ENCODE results near the gene TAF13.

The TAF13 gene

DNA sequence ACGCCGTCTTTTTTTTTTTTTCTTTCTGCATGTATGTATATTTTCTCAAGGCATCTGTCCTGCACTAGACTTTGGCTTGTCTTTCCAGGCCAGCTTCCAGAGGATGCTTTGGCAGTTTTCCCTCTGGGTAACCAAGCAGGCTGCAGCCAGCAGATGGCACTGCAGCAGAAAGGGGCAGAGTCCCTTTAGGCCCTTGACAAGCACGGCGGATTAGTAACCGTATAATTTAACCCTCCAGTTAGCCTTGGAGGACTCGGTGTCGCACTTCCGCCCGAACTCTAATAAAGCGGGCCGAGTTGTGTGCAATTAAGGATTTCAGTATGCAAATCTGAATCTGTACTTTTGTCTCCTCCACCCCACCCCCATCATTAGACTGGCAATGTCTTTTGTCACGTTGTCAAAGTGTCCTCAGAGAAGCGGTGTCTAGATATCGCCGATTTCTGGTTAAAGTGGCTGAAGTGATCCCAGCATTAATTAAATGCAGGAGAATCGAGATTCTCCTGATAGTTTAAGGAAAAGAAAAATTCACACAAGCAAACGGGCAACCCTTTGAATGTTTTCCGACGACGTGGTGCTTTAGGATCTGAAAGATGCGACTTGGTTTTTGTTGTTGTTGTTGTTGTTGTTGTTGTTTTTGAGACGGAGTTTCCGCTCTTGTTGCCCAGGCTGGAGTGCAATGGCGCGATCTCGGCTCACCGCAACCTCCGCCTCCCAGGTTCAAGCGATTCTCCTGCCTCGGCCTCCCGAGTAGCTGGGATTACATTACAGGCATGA, 13.6 kb upstream of the TAF13 start (continued):
- TF ChIP-seq ZNF558 (tag by site-specific recombination; IDR thresholded peaks at IDR 0.05), result 0 out of 2 replicates have a peak, but pooled peaks have one; percentile 33
- no peak; the same call in 1 of the 2 replicates for TF ChIP-seq YY1 (tag by site-specific recombination; IDR thresholded peaks at IDR 0.05)
- TF ChIP-seq ZNF776 (tag by site-specific recombination; IDR thresholded peaks at IDR 0.05; ENCODE audit: borderline replicate concordance), result no peak
- TF ChIP-seq ZNF223 (tag by site-specific recombination; IDR thresholded peaks at IDR 0.05), result no peak
- TF ChIP-seq, protein P1, sequence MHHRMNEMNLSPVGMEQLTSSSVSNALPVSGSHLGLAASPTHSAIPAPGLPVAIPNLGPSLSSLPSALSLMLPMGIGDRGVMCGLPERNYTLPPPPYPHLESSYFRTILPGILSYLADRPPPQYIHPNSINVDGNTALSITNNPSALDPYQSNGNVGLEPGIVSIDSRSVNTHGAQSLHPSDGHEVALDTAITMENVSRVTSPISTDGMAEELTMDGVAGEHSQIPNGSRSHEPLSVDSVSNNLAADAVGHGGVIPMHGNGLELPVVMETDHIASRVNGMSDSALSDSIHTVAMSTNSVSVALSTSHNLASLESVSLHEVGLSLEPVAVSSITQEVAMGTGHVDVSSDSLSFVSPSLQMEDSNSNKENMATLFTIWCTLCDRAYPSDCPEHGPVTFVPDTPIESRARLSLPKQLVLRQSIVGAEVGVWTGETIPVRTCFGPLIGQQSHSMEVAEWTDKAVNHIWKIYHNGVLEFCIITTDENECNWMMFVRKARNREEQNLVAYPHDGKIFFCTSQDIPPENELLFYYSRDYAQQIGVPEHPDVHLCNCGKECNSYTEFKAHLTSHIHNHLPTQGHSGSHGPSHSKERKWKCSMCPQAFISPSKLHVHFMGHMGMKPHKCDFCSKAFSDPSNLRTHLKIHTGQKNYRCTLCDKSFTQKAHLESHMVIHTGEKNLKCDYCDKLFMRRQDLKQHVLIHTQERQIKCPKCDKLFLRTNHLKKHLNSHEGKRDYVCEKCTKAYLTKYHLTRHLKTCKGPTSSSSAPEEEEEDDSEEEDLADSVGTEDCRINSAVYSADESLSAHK (tag by site-specific recombination; IDR thresholded peaks at IDR 0.05), result no peak
- TF ChIP-seq, protein P2, sequence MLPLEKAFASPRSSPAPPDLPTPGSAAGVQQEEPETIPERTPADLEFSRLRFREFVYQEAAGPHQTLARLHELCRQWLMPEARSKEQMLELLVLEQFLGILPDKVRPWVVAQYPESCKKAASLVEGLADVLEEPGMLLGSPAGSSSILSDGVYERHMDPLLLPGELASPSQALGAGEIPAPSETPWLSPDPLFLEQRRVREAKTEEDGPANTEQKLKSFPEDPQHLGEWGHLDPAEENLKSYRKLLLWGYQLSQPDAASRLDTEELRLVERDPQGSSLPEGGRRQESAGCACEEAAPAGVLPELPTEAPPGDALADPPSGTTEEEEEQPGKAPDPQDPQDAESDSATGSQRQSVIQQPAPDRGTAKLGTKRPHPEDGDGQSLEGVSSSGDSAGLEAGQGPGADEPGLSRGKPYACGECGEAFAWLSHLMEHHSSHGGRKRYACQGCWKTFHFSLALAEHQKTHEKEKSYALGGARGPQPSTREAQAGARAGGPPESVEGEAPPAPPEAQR (tag by site-specific recombination; IDR thresholded peaks at IDR 0.05), result no peak
- TF ChIP-seq ZXDB (tag by site-specific recombination; IDR thresholded peaks at IDR 0.05), result 0 out of 2 replicates have a peak, but pooled peaks have one; percentile 14
- no peak for TF ChIP-seq ZBTB48 (tag by site-specific recombination; IDR thresholded peaks at IDR 0.05)
- TF ChIP-seq ZBTB8A (tag by site-specific recombination; IDR thresholded peaks at IDR 0.05), result 0 out of 2 replicates have a peak, but pooled peaks have one; percentile 16
- no peak for TF ChIP-seq ZNF10 (tag by site-specific recombination; IDR thresholded peaks at IDR 0.05)
- TF ChIP-seq, protein P3, sequence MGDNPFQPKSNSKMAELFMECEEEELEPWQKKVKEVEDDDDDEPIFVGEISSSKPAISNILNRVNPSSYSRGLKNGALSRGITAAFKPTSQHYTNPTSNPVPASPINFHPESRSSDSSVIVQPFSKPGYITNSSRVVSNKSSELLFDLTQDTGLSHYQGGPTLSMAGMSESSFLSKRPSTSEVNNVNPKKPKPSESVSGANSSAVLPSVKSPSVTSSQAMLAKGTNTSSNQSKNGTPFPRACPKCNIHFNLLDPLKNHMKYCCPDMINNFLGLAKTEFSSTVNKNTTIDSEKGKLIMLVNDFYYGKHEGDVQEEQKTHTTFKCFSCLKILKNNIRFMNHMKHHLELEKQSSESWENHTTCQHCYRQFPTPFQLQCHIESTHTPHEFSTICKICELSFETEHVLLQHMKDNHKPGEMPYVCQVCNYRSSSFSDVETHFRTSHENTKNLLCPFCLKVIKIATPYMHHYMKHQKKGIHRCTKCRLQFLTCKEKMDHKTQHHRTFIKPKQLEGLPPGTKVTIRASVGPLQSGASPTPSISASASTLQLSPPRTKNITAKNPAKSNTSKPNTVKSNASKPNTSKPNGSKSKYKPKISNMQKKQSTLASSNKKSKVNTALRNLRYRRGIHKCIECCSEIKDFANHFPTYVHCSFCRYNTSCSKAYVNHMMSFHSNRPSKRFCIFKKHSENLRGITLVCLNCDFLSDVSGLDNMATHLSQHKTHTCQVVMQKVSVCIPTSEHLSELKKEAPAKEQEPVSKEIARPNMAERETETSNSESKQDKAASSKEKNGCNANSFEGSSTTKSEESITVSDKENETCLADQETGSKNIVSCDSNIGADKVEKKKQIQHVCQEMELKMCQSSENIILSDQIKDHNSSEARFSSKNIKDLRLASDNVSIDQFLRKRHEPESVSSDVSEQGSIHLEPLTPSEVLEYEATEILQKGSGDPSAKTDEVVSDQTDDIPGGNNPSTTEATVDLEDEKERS (tag by site-specific recombination; IDR thresholded peaks at IDR 0.05), result no peak
- TF ChIP-seq ZNF521 (tag by site-specific recombination; IDR thresholded peaks at IDR 0.05), result no peak
- TF ChIP-seq ZNF341 (tag by site-specific recombination; IDR thresholded peaks at IDR 0.05; ENCODE audit: low read depth), result no peak
- TF ChIP-seq ZNF350 (tag by site-specific recombination; IDR thresholded peaks at IDR 0.05), result no peak
- TF ChIP-seq ZNF596 (tag by site-specific recombination; IDR thresholded peaks at IDR 0.05), result no peak
- TF ChIP-seq, protein P4, sequence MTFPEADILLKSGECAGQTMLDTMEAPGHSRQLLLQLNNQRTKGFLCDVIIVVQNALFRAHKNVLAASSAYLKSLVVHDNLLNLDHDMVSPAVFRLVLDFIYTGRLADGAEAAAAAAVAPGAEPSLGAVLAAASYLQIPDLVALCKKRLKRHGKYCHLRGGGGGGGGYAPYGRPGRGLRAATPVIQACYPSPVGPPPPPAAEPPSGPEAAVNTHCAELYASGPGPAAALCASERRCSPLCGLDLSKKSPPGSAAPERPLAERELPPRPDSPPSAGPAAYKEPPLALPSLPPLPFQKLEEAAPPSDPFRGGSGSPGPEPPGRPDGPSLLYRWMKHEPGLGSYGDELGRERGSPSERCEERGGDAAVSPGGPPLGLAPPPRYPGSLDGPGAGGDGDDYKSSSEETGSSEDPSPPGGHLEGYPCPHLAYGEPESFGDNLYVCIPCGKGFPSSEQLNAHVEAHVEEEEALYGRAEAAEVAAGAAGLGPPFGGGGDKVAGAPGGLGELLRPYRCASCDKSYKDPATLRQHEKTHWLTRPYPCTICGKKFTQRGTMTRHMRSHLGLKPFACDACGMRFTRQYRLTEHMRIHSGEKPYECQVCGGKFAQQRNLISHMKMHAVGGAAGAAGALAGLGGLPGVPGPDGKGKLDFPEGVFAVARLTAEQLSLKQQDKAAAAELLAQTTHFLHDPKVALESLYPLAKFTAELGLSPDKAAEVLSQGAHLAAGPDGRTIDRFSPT (tag by site-specific recombination; IDR thresholded peaks at IDR 0.05), result no peak
- no peak for TF ChIP-seq OSR2 (tag by site-specific recombination; IDR thresholded peaks at IDR 0.05)
- TF ChIP-seq ZNF157 (tag by site-specific recombination; IDR thresholded peaks at IDR 0.05), result no peak
- peak; percentile 9; the same call in 1 of the 2 replicates for TF ChIP-seq SP2 (tag by site-specific recombination; IDR thresholded peaks at IDR 0.05)
- TF ChIP-seq ZSCAN30 (tag by site-specific recombination; IDR thresholded peaks at IDR 0.05), result 0 out of 2 replicates have a peak, but pooled peaks have one; percentile 12
- TF ChIP-seq ZNF626 (tag by site-specific recombination; IDR thresholded peaks at IDR 0.05), result no peak
- TF ChIP-seq ZNF155 (tag by site-specific recombination; IDR thresholded peaks at IDR 0.05), result no peak
- no peak for TF ChIP-seq ZNF433 (tag by site-specific recombination; IDR thresholded peaks at IDR 0.05; ENCODE audit: low read depth)
- TF ChIP-seq ZNF701 (tag by site-specific recombination; IDR thresholded peaks at IDR 0.05), result no peak
- no peak; the same call in 1 of the 2 replicates for TF ChIP-seq KLF10 (tag by site-specific recombination; IDR thresholded peaks at IDR 0.05)
- TF ChIP-seq ZBTB21 (tag by site-specific recombination; IDR thresholded peaks at IDR 0.05), result no peak
- TF ChIP-seq, protein P5, sequence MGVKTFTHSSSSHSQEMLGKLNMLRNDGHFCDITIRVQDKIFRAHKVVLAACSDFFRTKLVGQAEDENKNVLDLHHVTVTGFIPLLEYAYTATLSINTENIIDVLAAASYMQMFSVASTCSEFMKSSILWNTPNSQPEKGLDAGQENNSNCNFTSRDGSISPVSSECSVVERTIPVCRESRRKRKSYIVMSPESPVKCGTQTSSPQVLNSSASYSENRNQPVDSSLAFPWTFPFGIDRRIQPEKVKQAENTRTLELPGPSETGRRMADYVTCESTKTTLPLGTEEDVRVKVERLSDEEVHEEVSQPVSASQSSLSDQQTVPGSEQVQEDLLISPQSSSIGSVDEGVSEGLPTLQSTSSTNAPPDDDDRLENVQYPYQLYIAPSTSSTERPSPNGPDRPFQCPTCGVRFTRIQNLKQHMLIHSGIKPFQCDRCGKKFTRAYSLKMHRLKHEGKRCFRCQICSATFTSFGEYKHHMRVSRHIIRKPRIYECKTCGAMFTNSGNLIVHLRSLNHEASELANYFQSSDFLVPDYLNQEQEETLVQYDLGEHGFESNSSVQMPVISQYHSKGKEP (tag by site-specific recombination; IDR thresholded peaks at IDR 0.05), result no peak
- no peak for TF ChIP-seq ZNF37A (tag by site-specific recombination; IDR thresholded peaks at IDR 0.05)
- TF ChIP-seq, protein P6, sequence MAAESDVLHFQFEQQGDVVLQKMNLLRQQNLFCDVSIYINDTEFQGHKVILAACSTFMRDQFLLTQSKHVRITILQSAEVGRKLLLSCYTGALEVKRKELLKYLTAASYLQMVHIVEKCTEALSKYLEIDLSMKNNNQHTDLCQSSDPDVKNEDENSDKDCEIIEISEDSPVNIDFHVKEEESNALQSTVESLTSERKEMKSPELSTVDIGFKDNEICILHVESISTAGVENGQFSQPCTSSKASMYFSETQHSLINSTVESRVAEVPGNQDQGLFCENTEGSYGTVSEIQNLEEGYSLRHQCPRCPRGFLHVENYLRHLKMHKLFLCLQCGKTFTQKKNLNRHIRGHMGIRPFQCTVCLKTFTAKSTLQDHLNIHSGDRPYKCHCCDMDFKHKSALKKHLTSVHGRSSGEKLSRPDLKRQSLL (tag by site-specific recombination; IDR thresholded peaks at IDR 0.05), result no peak
